HepG2 (cell line): ENCODE data around the gene RPS10. TPM values are rescaled to one million over a fixed set of nuclear protein-coding genes. Genes with fewer than 3 reads are reported as not detected.

ENCODE experiments used
- BORCS8-MEF2B ChIP-seq: sonication (generic); formaldehyde crosslinking; IDR thresholded peaks from 2 replicates; pipeline ENCODE4 v1.8.0; 2022; ENCODE audit warnings: mild to moderate bottlenecking, missing genetic modification reagents
- CC2D1A ChIP-seq: sonication (generic); formaldehyde crosslinking; IDR thresholded peaks from 2 replicates; pipeline ENCODE4 v1.8.1; 2023; ENCODE audit warnings: mild to moderate bottlenecking, missing genetic modification reagents
- ELK4 ChIP-seq: sonication (generic); formaldehyde crosslinking; IDR thresholded peaks from 2 replicates; pipeline ENCODE4 v1.9.0; 2021; ENCODE audit warnings: missing genetic modification reagents, borderline replicate concordance
- EP300 ChIP-seq, 3 experiments: sonication (generic) in 1 of 3; formaldehyde crosslinking in 1 of 3; IDR thresholded peaks; 2 replicates each; pipeline versions ENCODE4 v1.5.1 to v1.6.1; 2011 to 2020; ENCODE audit warnings: low read depth in 2 of 3, low read length in 2 of 3, borderline replicate concordance in 1 of 3, improper control_type of control experiment in 1 of 3, mild to moderate bottlenecking in 1 of 3, missing genetic modification reagents in 1 of 3, moderate library complexity in 1 of 3
- ETV5 ChIP-seq: IDR thresholded peaks from 2 replicates; pipeline ENCODE4 v1.6.1; 2018; ENCODE audit warnings: missing biosample characterization, missing genetic modification reagents, inconsistent platforms, borderline replicate concordance
- HNF4A ChIP-seq: sonication (generic); formaldehyde crosslinking; IDR thresholded peaks from 2 replicates; pipeline ENCODE4 v1.4.0; 2020; ENCODE audit warnings: missing genetic modification reagents
- KLF12 ChIP-seq: sonication (generic); formaldehyde crosslinking; IDR thresholded peaks from 2 replicates; pipeline ENCODE4 v1.4.0; 2020; ENCODE audit warnings: missing genetic modification reagents, borderline replicate concordance
- MEIS1 ChIP-seq: sonication (generic); formaldehyde crosslinking; IDR thresholded peaks from 2 replicates; pipeline ENCODE4 v1.9.0; 2021; ENCODE audit warnings: mild to moderate bottlenecking, missing genetic modification reagents, moderate library complexity, borderline replicate concordance
- MLX ChIP-seq: IDR thresholded peaks from 2 replicates; pipeline ENCODE4 v1.6.1; 2016
- MYPOP ChIP-seq: sonication (generic); formaldehyde crosslinking; IDR thresholded peaks from 2 replicates; pipeline ENCODE4 v1.8.1; 2023; ENCODE audit warnings: mild to moderate bottlenecking, moderate library complexity, missing genetic modification reagents
- RARA ChIP-seq: IDR thresholded peaks from 2 replicates; pipeline ENCODE4 v1.6.1; 2016; ENCODE audit warnings: missing genetic modification reagents, missing compliant biosample characterization
- RBAK ChIP-seq: sonication (generic); formaldehyde crosslinking; IDR thresholded peaks from 2 replicates; pipeline ENCODE4 v1.5.1; 2020; ENCODE audit warnings: mild to moderate bottlenecking, missing genetic modification reagents
- STAT5B ChIP-seq: sonication (generic); formaldehyde crosslinking; IDR thresholded peaks from 2 replicates; pipeline ENCODE4 v1.4.0; 2020; ENCODE audit warnings: missing genetic modification reagents
- ZBTB44 ChIP-seq: sonication (generic); formaldehyde crosslinking; IDR thresholded peaks from 2 replicates; pipeline ENCODE4 v1.4.0; 2020; ENCODE audit warnings: missing genetic modification reagents
- ZFP36L1 ChIP-seq: sonication (generic); formaldehyde crosslinking; IDR thresholded peaks from 2 replicates; pipeline ENCODE4 v1.8.0; 2022; ENCODE audit warnings: mild to moderate bottlenecking, missing genetic modification reagents, moderate library complexity
- ZFP90 ChIP-seq: sonication (generic); formaldehyde crosslinking; IDR thresholded peaks from 2 replicates; pipeline ENCODE4 v1.8.0; 2022; ENCODE audit warnings: missing genetic modification reagents, mild to moderate bottlenecking, inconsistent platforms, borderline replicate concordance
- ZNF326 ChIP-seq: sonication (generic); formaldehyde crosslinking; IDR thresholded peaks from 2 replicates; pipeline ENCODE4 v1.4.0; 2020; ENCODE audit warnings: missing genetic modification reagents, borderline replicate concordance
- polyA plus RNA-seq, 8 experiments: library from polyadenylated mRNA; depleted of rRNA in 3 of 8; stranded (reverse) in 7 of 8; unstranded in 1 of 8; fragments of >200 nt; fragmentation: Illumina TruSeq in 4 of 8; extraction: Trizol in 4 of 8; gene quantifications; 2 replicates each; pipeline versions ENCODE4 v1.2.1 to v1.2.3, GENCODE V29; 2011 to 2016; ENCODE audit warnings: low read depth in 4 of 8, missing spikeins in 1 of 8, mixed read lengths in 1 of 8; ENCODE audit not compliant: insufficient read depth in 1 of 8
- total RNA-seq, 5 experiments: library from RNA; depleted of rRNA; stranded (reverse); fragments of >200 nt; fragmentation: Illumina TruSeq; extraction: Trizol; gene quantifications; 2 replicates each; pipeline ENCODE4 v1.2.3, GENCODE V29; 2016; ENCODE audit warnings: low read depth in 1 of 5
- TF ChIP-seq, protein P1 (sequence below): sonication (generic); formaldehyde crosslinking; IDR thresholded peaks from 2 replicates; pipeline ENCODE4 v1.4.0; 2020; ENCODE audit warnings: missing genetic modification reagents

RPS10 gene
- total and polyA plus RNA-seq, 2 of the 13 experiments (the other 11 are each of a cell fraction or from before 2014, with no cell fraction given): 2,909 to 4,648 TPM

DNA sequence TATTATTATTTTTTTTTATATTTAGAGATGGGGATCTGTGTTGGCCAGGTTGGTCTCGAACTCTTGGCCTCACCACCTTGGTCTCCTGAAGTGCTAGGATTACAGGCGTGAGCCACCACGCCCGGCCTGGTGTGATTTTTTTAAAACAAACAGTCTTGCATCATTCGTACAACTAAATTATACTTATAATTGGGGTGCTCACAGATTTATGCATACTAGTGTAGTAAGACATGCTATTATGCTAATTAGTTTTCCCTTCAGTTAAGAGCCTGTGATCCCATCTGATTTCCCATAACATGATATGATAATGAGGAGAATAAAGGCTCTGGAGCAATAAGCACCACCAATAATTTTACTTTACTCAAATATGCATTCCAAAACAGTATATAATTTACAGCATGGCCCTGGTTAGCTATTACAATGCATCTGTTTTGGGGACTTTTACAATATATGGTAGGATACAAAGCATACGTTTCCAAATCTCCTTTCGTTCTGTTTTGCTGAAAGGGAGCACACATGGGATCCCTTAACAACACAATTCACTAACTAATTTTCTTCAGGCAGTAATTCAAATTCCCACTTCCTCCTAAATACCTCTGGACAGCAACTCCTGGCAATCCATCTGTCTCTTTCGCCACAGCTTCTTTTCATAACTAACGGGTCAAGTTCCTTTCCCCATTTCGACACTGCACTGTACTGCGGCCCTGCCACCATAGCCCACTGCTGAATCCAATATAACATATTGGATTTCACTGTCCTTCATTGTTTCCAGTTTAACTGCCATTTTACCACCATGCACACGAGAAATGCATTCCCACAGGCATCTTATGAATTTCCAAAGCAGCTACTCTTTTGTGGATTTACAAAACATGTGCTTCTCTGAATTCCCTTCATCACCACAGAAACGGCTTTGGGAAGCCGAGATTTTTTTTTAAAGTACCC lies 35.1 kb downstream of the RPS10 start (continued):
- TF ChIP-seq EP300 (IDR thresholded peaks at IDR 0.05; ENCODE audit: low read depth in 2 of 2, low read length in 2 of 2) (0 out of 4 replicates have a peak, but pooled peaks of 1 of the 2 experiments have one; percentile 5), EP300 (CRISPR knock-in tag; IDR thresholded peaks at IDR 0.05; ENCODE audit: borderline replicate concordance) (no peak), HNF4A (CRISPR knock-in tag) (peak; percentile 73), ZFP90 (CRISPR knock-in tag) (no peak), ELK4 (CRISPR knock-in tag) (no peak), ZFP36L1 (CRISPR knock-in tag) (peak; percentile 60; the same call in 1 of the 2 replicates), ZNF326 (CRISPR knock-in tag) (no peak), STAT5B (CRISPR knock-in tag) (no peak), BORCS8-MEF2B (no peak), ZBTB44 (CRISPR knock-in tag) (no peak), CC2D1A (CRISPR knock-in tag) (no peak), RBAK (no peak), MEIS1 (CRISPR knock-in tag) (0 out of 2 replicates have a peak, but pooled peaks have one; percentile 1), MLX (CRISPR knock-in tag) (no peak), KLF12 (CRISPR knock-in tag) (no peak), RARA (CRISPR knock-in tag) (peak; percentile 50), MYPOP (0 out of 2 replicates have a peak, but pooled peaks have one; percentile 13), ETV5 (CRISPR knock-in tag) (peak; percentile 16; the same call in 1 of the 2 replicates)
- TF ChIP-seq, protein P1, sequence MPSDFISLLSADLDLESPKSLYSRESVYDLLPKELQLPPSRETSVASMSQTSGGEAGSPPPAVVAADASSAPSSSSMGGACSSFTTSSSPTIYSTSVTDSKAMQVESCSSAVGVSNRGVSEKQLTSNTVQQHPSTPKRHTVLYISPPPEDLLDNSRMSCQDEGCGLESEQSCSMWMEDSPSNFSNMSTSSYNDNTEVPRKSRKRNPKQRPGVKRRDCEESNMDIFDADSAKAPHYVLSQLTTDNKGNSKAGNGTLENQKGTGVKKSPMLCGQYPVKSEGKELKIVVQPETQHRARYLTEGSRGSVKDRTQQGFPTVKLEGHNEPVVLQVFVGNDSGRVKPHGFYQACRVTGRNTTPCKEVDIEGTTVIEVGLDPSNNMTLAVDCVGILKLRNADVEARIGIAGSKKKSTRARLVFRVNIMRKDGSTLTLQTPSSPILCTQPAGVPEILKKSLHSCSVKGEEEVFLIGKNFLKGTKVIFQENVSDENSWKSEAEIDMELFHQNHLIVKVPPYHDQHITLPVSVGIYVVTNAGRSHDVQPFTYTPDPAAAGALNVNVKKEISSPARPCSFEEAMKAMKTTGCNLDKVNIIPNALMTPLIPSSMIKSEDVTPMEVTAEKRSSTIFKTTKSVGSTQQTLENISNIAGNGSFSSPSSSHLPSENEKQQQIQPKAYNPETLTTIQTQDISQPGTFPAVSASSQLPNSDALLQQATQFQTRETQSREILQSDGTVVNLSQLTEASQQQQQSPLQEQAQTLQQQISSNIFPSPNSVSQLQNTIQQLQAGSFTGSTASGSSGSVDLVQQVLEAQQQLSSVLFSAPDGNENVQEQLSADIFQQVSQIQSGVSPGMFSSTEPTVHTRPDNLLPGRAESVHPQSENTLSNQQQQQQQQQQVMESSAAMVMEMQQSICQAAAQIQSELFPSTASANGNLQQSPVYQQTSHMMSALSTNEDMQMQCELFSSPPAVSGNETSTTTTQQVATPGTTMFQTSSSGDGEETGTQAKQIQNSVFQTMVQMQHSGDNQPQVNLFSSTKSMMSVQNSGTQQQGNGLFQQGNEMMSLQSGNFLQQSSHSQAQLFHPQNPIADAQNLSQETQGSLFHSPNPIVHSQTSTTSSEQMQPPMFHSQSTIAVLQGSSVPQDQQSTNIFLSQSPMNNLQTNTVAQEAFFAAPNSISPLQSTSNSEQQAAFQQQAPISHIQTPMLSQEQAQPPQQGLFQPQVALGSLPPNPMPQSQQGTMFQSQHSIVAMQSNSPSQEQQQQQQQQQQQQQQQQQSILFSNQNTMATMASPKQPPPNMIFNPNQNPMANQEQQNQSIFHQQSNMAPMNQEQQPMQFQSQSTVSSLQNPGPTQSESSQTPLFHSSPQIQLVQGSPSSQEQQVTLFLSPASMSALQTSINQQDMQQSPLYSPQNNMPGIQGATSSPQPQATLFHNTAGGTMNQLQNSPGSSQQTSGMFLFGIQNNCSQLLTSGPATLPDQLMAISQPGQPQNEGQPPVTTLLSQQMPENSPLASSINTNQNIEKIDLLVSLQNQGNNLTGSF (CRISPR knock-in tag): no peak
